Measurements from ENCODE around the gene PPP1R37.
A peak's percentile ranks its signal among the peaks of the same experiment; 100 is the strongest.

The PPP1R37 gene

GRCh38 chr19:45187421-45188100 is 94.6 kb downstream of the PPP1R37 start:
- in situ Hi-C loops (cut with HindIII; ENCODE audit: low sequenced_read_pairs), result no loop called here
- peak; percentile 47 for TF ChIP-seq CTCF (IDR thresholded peaks at IDR 0.05; ENCODE audit: low read depth, low read length, missing control alignments)
- DNase-seq (ENCODE audit: low read depth), result no peak
- H3K4me3 ChIP-seq (ENCODE audit: low read depth, low read length), result no peak overlapping the region

- no peak overlapping the region for H3K4me3 ChIP-seq (ENCODE audit: low read depth, low read length)
- TF ChIP-seq CTCF (IDR thresholded peaks at IDR 0.05; ENCODE audit: low read depth, low read length, missing control alignments), result no peak
- in situ Hi-C loops (cut with HindIII; ENCODE audit: low sequenced_read_pairs), result no loop called here
- no peak for DNase-seq (ENCODE audit: low read depth)
Measured at GRCh38 chr19:45189971-45190370, 97.0 kb downstream of the PPP1R37 start.

- no peak for TF ChIP-seq CTCF (IDR thresholded peaks at IDR 0.05; ENCODE audit: low read depth, low read length, missing control alignments)
- DNase-seq (ENCODE audit: low read depth), result no peak
- in situ Hi-C loops (cut with HindIII; ENCODE audit: low sequenced_read_pairs), result no loop called here
- H3K4me3 ChIP-seq (ENCODE audit: low read depth, low read length), result no peak overlapping the region
Measured at GRCh38 chr19:45191375-45191774, 98.4 kb downstream of the PPP1R37 start.

- DNase-seq (ENCODE audit: low read depth), result no peak
- no peak for TF ChIP-seq CTCF (IDR thresholded peaks at IDR 0.05; ENCODE audit: low read depth, low read length, missing control alignments)
- in situ Hi-C loops (cut with HindIII; ENCODE audit: low sequenced_read_pairs), result no loop called here
- no peak overlapping the region for H3K4me3 ChIP-seq (ENCODE audit: low read depth, low read length)
Measured at GRCh38 chr19:45195764-45196163, 102.8 kb downstream of the PPP1R37 start.

All from astrocyte of the cerebellum (primary cell).